ENCODE measurements around the gene CNTNAP5.

CNTNAP5 gene

GRCh38 chr2:124898827-124899226 is 873.7 kb downstream of the CNTNAP5 start:
- DNase-seq = no peak
- H3K36me3 ChIP-seq (replicated peaks) = no peaks in the 10 kb centered on the region
- no peak for TF ChIP-seq CTCF (IDR thresholded peaks at IDR 0.05; ENCODE audit: low read depth, low read length, missing control alignments)
- in situ Hi-C loops (cut with HindIII; ENCODE audit: low pct_ligation_motif_present, low sequenced_read_pairs) = no loop called here
- no peaks in the 10 kb centered on the region for H3K27me3 ChIP-seq (replicated peaks)
- no peak overlapping the region for H3K4me3 ChIP-seq (ENCODE audit: low read depth, low read length)
- H3K27ac ChIP-seq = no peak overlapping the region

- in situ Hi-C loops (cut with HindIII; ENCODE audit: low pct_ligation_motif_present, low sequenced_read_pairs) = no loop called here
- H3K4me3 ChIP-seq (ENCODE audit: low read depth, low read length) = no peak overlapping the region
- DNase-seq = no peak
- TF ChIP-seq CTCF (IDR thresholded peaks at IDR 0.05; ENCODE audit: low read depth, low read length, missing control alignments) = no peak
- H3K36me3 ChIP-seq (replicated peaks) = no peaks in the 10 kb centered on the region
- no peaks in the 10 kb centered on the region for H3K27me3 ChIP-seq (replicated peaks)
- no peak overlapping the region for H3K27ac ChIP-seq
These were observed 883.3 kb downstream of the CNTNAP5 start for GRCh38 chr2:124908411-124908810.

- H3K4me3 ChIP-seq (ENCODE audit: low read depth, low read length) = no peak overlapping the region
- no peak for TF ChIP-seq CTCF (IDR thresholded peaks at IDR 0.05; ENCODE audit: low read depth, low read length, missing control alignments)
- H3K27me3 ChIP-seq (replicated peaks) = no peaks in the 10 kb centered on the region
- in situ Hi-C loops (cut with HindIII; ENCODE audit: low pct_ligation_motif_present, low sequenced_read_pairs) = no loop called here
- DNase-seq = no peak
- no peaks in the 10 kb centered on the region for H3K36me3 ChIP-seq (replicated peaks)
- H3K27ac ChIP-seq = no peak overlapping the region
These were observed 886.5 kb downstream of the CNTNAP5 start for GRCh38 chr2:124911560-124911959.

GRCh38 chr2:124913868-124914267 is 888.8 kb downstream of the CNTNAP5 start:
- H3K27ac ChIP-seq = no peak overlapping the region
- no peaks in the 10 kb centered on the region for H3K36me3 ChIP-seq (replicated peaks)
- no peak for DNase-seq
- in situ Hi-C loops (cut with HindIII; ENCODE audit: low pct_ligation_motif_present, low sequenced_read_pairs) = no loop called here
- H3K27me3 ChIP-seq (replicated peaks) = no peaks in the 10 kb centered on the region
- no peak for TF ChIP-seq CTCF (IDR thresholded peaks at IDR 0.05; ENCODE audit: low read depth, low read length, missing control alignments)
- no peak overlapping the region for H3K4me3 ChIP-seq (ENCODE audit: low read depth, low read length)

- in situ Hi-C loops (cut with HindIII; ENCODE audit: low pct_ligation_motif_present, low sequenced_read_pairs) = no loop called here
- H3K27ac ChIP-seq = no peak overlapping the region
- no peak for TF ChIP-seq CTCF (IDR thresholded peaks at IDR 0.05; ENCODE audit: low read depth, low read length, missing control alignments)
- H3K4me3 ChIP-seq (ENCODE audit: low read depth, low read length) = no peak overlapping the region
- H3K36me3 ChIP-seq (replicated peaks) = no peaks in the 10 kb centered on the region
- DNase-seq = no peak
- H3K27me3 ChIP-seq (replicated peaks) = no peaks in the 10 kb centered on the region
These were observed 890.5 kb downstream of the CNTNAP5 start for GRCh38 chr2:124915567-124915966.

GRCh38 chr2:124919296-124919695 is 894.2 kb downstream of the CNTNAP5 start:
- Histone ChIP-seq H3K27me3 (replicated peaks) (no peaks in the 10 kb centered on the region), H3K4me3 (ENCODE audit: low read depth, low read length) (no peak overlapping the region), H3K27ac (no peak overlapping the region), H3K36me3 (replicated peaks) (no peaks in the 10 kb centered on the region)
- no peak for TF ChIP-seq CTCF (IDR thresholded peaks at IDR 0.05; ENCODE audit: low read depth, low read length, missing control alignments)
- no peak for DNase-seq
- in situ Hi-C loops (cut with HindIII; ENCODE audit: low pct_ligation_motif_present, low sequenced_read_pairs) = no loop called here

Measured in brain microvascular endothelial cell (primary cell).